Breast epithelium (tissue), 4 donors: Measurements from ENCODE around the gene AHI1. TPM values are rescaled to one million over a fixed set of nuclear protein-coding genes. Genes with fewer than 3 reads are reported as not detected.
A peak's percentile ranks its signal among the peaks of the same experiment; 100 is the strongest.

Experiments used
- DNase-seq, 2 donors: peaks; one replicate each; pipeline ENCODE4 v3.0.0-alpha.2; 2019; ENCODE audit warnings: low spot score in 2 of 2
- H3K27ac ChIP-seq, 2 donors: fragments of 200-600 bp; sonication (generic) in 1 of 2; one replicate each; pipeline ENCODE4 v1.5.1; 2016 to 2019; ENCODE audit warnings: mild to moderate bottlenecking in 1 of 2
- H3K27me3 ChIP-seq, 2 donors: fragments of 200-600 bp; sonication (generic) in 1 of 2; one replicate each; pipeline versions ENCODE4 v1.5.1 to v1.6.0; 2017 to 2019; ENCODE audit warnings: control low read depth in 1 of 2, mild to moderate bottlenecking in 1 of 2
- H3K36me3 ChIP-seq: fragments of 200-600 bp; one replicate; pipeline ENCODE4 v1.5.1; 2019
- H3K4me1 ChIP-seq, 2 donors: fragments of 200-600 bp; sonication (generic); one replicate each; pipeline ENCODE4 v1.5.1; 2016 to 2019; ENCODE audit warnings: control low read depth in 1 of 2
- H3K4me3 ChIP-seq, 3 donors: fragments of 200-600 bp; sonication (generic); 1 replicate in 2 of 3; 2 replicates in 1 of 3; pipeline ENCODE4 v1.5.1; 2016 to 2019; ENCODE audit warnings: mild to moderate bottlenecking in 3 of 3, moderate library complexity in 2 of 3
- H3K9me3 ChIP-seq, 2 donors: fragments of 200-600 bp; sonication (generic) in 1 of 2; one replicate each; pipeline ENCODE4 v1.5.1; 2016 to 2019; ENCODE audit warnings: control low read depth in 1 of 2
- CTCF ChIP-seq, 3 donors: fragments of 450-650 bp; IDR thresholded peaks; one replicate each; pipeline ENCODE4 v1.5.1; 2016 to 2017; ENCODE audit warnings: antibody characterized with exemption in 3 of 3, mild to moderate bottlenecking in 3 of 3, moderate library complexity in 3 of 3
- POLR2A ChIP-seq: fragments of 450-650 bp; IDR thresholded peaks from one replicate; pipeline ENCODE4 v1.6.1; 2016; ENCODE audit warnings: antibody characterized with exemption, mild to moderate bottlenecking, moderate library complexity
- POLR2AphosphoS5 ChIP-seq, 3 donors: sonication (generic); formaldehyde crosslinking; IDR thresholded peaks; one replicate each; pipeline ENCODE4 v1.6.1; 2017; ENCODE audit warnings: antibody characterized with exemption in 3 of 3
- intact Hi-C: fragments of 100-400 bp; cut with DNase I; formaldehyde crosslinking; loops from one replicate; pipeline ENCODE4 v1.15.1; 2023; ENCODE audit warnings: low total_unique reads
- total RNA-seq, 3 donors: library from RNA; depleted of rRNA; stranded (reverse); fragments of >200 nt; gene quantifications; one replicate each; pipeline ENCODE4 v1.1.0, GENCODE V29; 2016

AHI1 gene
- total RNA-seq, 3 donors from 2014 or later = 23.5 to 62.2 (median 49.8) TPM

- Histone ChIP-seq H3K4me1 (peaks cover 0 to 7% of the 10 kb centered on the region in 2 donors), H3K4me3 (no peak overlapping the region), H3K27me3 (no peaks in the 10 kb centered on the region), H3K9me3 (no peaks in the 10 kb centered on the region), H3K36me3 (no peaks in the 10 kb centered on the region), H3K27ac (peak overlapping the region in 1 of 2 donors; percentile 99)
- DNase-seq = no peak
- TF ChIP-seq CTCF (IDR thresholded peaks at IDR 0.05) = no peak
- TF ChIP-seq POLR2AphosphoS5 (IDR thresholded peaks at IDR 0.05) = no peak
- intact Hi-C loops = no loop called here
These were observed 2.2 kb upstream of the AHI1 start for GRCh38 chr6:135499441-135500340.

GRCh38 chr6:135498185-135498841 lies 773 bp upstream of the AHI1 start:
- H3K9me3 ChIP-seq = no peaks in the 10 kb centered on the region
- H3K36me3 ChIP-seq = no peaks in the 10 kb centered on the region
- no peak for TF ChIP-seq POLR2A
- TF ChIP-seq CTCF (IDR thresholded peaks at IDR 0.05) = peak in 1 of 3 donors; percentile 7
- peak; percentile 42 to 85 (median 50) for TF ChIP-seq POLR2AphosphoS5 (IDR thresholded peaks at IDR 0.05)
- intact Hi-C loops = no loop called here
- peak overlapping the region; percentile 97 to 99 for H3K27ac ChIP-seq
- H3K4me1 ChIP-seq = peaks cover 0 to 7% of the 10 kb centered on the region in 2 donors
- H3K4me3 ChIP-seq = peak overlapping the region; percentile 75 to 77 (median 76)
- H3K27me3 ChIP-seq = no peaks in the 10 kb centered on the region
- DNase-seq = peak; percentile 62 to 78

GRCh38 chr6:135496800-135497411 lies 634 bp downstream of the AHI1 start:
- intact Hi-C loops = no loop called here
- H3K27ac ChIP-seq = peak overlapping the region; percentile 97 to 99
- H3K36me3 ChIP-seq = no peaks in the 10 kb centered on the region
- DNase-seq = no peak
- peaks cover 0 to 7% of the 10 kb centered on the region in 2 donors for H3K4me1 ChIP-seq
- H3K27me3 ChIP-seq = no peaks in the 10 kb centered on the region
- peak overlapping the region; percentile 75 to 77 (median 76) for H3K4me3 ChIP-seq
- H3K9me3 ChIP-seq = no peaks in the 10 kb centered on the region
- TF ChIP-seq CTCF (IDR thresholded peaks at IDR 0.05) = no peak
- no peak for TF ChIP-seq POLR2AphosphoS5 (IDR thresholded peaks at IDR 0.05)
- no peak for TF ChIP-seq POLR2A

- Histone ChIP-seq H3K9me3 (no peaks in the 10 kb centered on the region), H3K36me3 (peaks cover 4% of the 10 kb centered on the region), H3K4me3 (no peak overlapping the region), H3K4me1 (no peaks in the 10 kb centered on the region), H3K27me3 (no peaks in the 10 kb centered on the region), H3K27ac (no peak overlapping the region)
- no peak for DNase-seq
- TF ChIP-seq POLR2A (no peak), CTCF (IDR thresholded peaks at IDR 0.05) (no peak), POLR2AphosphoS5 (IDR thresholded peaks at IDR 0.05) (no peak)
- intact Hi-C loops = no loop called here
These were observed 4.2 kb downstream of the AHI1 start for GRCh38 chr6:135493218-135493961.
